ENCODE measurements around the gene PEX11B.

DNA sequence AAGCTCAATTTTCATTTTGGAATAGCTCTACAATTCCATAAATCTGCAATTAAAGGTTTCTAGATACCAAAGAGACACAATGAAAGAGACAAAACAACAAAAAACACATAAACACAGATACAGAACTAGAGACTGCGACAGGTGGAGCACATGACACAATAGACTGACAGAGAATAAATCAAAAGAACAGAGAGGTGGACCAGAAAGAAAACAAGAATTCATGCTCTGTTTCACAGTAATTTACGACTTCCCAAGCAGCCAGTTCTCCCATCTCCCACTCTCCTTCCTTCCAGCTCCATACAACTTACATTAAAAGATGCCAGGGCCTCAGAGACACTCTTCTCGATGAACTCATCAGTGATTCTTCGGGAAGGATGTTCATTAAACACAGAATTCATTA lies 23.9 kb upstream of the PEX11B start:
- TF ChIP-seq, protein P1, sequence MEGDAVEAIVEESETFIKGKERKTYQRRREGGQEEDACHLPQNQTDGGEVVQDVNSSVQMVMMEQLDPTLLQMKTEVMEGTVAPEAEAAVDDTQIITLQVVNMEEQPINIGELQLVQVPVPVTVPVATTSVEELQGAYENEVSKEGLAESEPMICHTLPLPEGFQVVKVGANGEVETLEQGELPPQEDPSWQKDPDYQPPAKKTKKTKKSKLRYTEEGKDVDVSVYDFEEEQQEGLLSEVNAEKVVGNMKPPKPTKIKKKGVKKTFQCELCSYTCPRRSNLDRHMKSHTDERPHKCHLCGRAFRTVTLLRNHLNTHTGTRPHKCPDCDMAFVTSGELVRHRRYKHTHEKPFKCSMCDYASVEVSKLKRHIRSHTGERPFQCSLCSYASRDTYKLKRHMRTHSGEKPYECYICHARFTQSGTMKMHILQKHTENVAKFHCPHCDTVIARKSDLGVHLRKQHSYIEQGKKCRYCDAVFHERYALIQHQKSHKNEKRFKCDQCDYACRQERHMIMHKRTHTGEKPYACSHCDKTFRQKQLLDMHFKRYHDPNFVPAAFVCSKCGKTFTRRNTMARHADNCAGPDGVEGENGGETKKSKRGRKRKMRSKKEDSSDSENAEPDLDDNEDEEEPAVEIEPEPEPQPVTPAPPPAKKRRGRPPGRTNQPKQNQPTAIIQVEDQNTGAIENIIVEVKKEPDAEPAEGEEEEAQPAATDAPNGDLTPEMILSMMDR (conservative IDR thresholded peaks at IDR 0.05; ENCODE audit: low read depth in 2 of 2), result no peak
- TF ChIP-seq EZH2phosphoT487 (IDR thresholded peaks at IDR 0.05; ENCODE audit: unreplicated experiment), result no peak
